ENCODE results near the gene TMEM63B. TPM values are rescaled to one million over a fixed set of nuclear protein-coding genes. Genes with fewer than 3 reads are reported as not detected.

The TMEM63B gene
- total and polyA plus RNA-seq, 9 of the 15 experiments (the other 6 are each of a cell fraction or from before 2014, with no cell fraction given): 0.14 to 39.4 (median 14.4) TPM

GRCh38 chr6:44183783-44184182 lies 56.4 kb downstream of the TMEM63B start:
- H3K27me3 ChIP-seq (ENCODE audit: control insufficient read depth in 2 of 2, insufficient read depth in 2 of 2, low read length in 2 of 2): no peaks in the 10 kb centered on the region
- WGBS (ENCODE audit: insufficient coverage, low coverage, missing lambda C conversion rate): 2% methylated on average over 8 of the region's 9 CpGs
- no peak overlapping the region for H3K4me3 ChIP-seq
- BruUV-seq (replicated peaks): no TSS peak
- POLR2A ChIA-PET: interaction anchor here (0.6 to 1.1 kb wide), 2 partner anchors 16 to 42 kb away, joined by 3 to 4 read pairs; no protein-coding TSS in a partner anchor
- H4K20me1 ChIP-seq (replicated peaks; ENCODE audit: control insufficient read depth, insufficient read depth, low read length): no peaks in the 10 kb centered on the region
- no peaks in the 10 kb centered on the region for H3K9me3 ChIP-seq (replicated peaks; ENCODE audit: control insufficient read depth, insufficient read depth, low read depth, low read length)
- FAIRE-seq (no peak), DNase-seq (ENCODE audit: extremely low read depth in 1 of 4, low spot score in 3 of 4) (peak in 1 of 4 experiments; percentile 31), ATAC-seq (peak; percentile 33; the same call in 2 of the 3 replicates)
- H3K27ac ChIP-seq (ENCODE audit: extremely low read depth, low read depth, low read length): no peak overlapping the region
- no peaks in the 10 kb centered on the region for H3K36me3 ChIP-seq (ENCODE audit: control insufficient read depth, insufficient read depth, low read length)
- in situ Hi-C loops (cut with MboI) (no loop called here), intact Hi-C loops (cut with micrococcal nuclease) (no loop called here)
- no peaks in the 10 kb centered on the region for H3K79me2 ChIP-seq (ENCODE audit: control insufficient read depth, insufficient read depth, low read length)
- no peaks in the 10 kb centered on the region for H3K9me1 ChIP-seq (ENCODE audit: control insufficient read depth, insufficient read depth, low read length)
- CTCF ChIA-PET (ENCODE audit: low intra/inter-chr PET ratio): no interaction called here
- no peak overlapping the region for H2AFZ ChIP-seq (ENCODE audit: low read depth, low read length)
- TF ChIP-seq HNRNPH1 (optimal IDR thresholded peaks at IDR 0.05; ENCODE audit: low read depth, low read length) (no peak), CTCF (IDR thresholded peaks at IDR 0.05 in 2 of 3, conservative IDR thresholded peaks at IDR 0.05 in 1 of 3; ENCODE audit: insufficient read depth in 2 of 3, low read depth in 1 of 3, low read length in 3 of 3) (peak in 1 of 3 experiments; percentile 55; a peak in 2 of 6 replicates), CREB3L1 (IDR thresholded peaks at IDR 0.05; ENCODE audit: borderline replicate concordance, low read depth) (peak; percentile 50; the same call in 1 of the 2 replicates)
- H3K4me1 ChIP-seq (replicated peaks in 1 of 2; ENCODE audit: control insufficient read depth in 2 of 2, insufficient read depth in 2 of 2, low read length in 2 of 2): peaks cover 10 to 11% of the 10 kb centered on the region in 2 experiments; a peak in 2 of 5 replicates
- no peak overlapping the region for H3K4me2 ChIP-seq (ENCODE audit: insufficient read depth, low read length)
- H3K9ac ChIP-seq (ENCODE audit: insufficient read depth in 1 of 2, low read depth in 2 of 2, low read length in 2 of 2): peak overlapping the region in 1 of 2 experiments; percentile 62; a peak in 2 of 4 replicates
